Uterus (tissue), 2 donors: Measurements from ENCODE around the gene GFAP.

ENCODE experiments used
- POLR2A ChIP-seq, 2 donors: fragments of 450-650 bp; IDR thresholded peaks; one replicate each; pipeline ENCODE4 v1.6.1; 2016; ENCODE audit warnings: antibody characterized with exemption in 2 of 2, mild to moderate bottlenecking in 1 of 2, moderate library complexity in 1 of 2
- TF ChIP-seq, protein P1 (sequence below), 4 experiments: fragments of 200-600 bp in 2 of 4; fragments of 450-650 bp in 2 of 4; sonication (generic) in 2 of 4; IDR thresholded peaks; one replicate each; pipeline ENCODE4 v1.5.1; 2016 to 2019; ENCODE audit warnings: antibody characterized with exemption in 4 of 4, mild to moderate bottlenecking in 2 of 4, moderate library complexity in 1 of 4

DNA sequence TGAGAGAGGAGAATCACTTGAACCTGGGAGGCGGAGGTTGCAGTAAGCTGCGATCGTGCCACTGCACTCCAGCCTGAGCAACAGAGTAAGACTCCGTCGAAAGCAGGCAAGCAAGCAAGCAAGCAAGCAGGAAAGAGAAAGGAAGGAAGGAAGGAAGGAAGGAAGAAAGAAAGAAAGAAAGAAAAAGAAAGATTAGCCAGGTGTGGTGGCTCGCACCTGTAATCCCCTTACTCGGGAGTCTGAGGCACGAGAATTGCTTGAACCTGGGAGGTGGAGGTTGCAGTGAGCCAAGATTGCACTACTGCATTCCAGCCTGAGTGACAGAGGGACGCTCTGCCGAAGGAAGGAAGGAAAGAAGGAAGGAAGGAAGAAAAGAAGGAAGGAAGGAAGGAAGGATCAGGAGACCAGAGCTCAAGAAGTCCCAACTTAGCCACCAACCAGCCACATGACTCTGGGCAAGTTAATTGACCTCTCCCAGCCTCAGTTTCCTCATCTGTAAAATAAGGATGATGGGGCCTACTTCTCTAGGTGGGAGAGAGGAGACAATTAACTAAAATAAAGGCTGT, 6.5 kb downstream of the GFAP start:
- TF ChIP-seq POLR2A (IDR thresholded peaks at IDR 0.05), result no peak
- TF ChIP-seq, protein P1, sequence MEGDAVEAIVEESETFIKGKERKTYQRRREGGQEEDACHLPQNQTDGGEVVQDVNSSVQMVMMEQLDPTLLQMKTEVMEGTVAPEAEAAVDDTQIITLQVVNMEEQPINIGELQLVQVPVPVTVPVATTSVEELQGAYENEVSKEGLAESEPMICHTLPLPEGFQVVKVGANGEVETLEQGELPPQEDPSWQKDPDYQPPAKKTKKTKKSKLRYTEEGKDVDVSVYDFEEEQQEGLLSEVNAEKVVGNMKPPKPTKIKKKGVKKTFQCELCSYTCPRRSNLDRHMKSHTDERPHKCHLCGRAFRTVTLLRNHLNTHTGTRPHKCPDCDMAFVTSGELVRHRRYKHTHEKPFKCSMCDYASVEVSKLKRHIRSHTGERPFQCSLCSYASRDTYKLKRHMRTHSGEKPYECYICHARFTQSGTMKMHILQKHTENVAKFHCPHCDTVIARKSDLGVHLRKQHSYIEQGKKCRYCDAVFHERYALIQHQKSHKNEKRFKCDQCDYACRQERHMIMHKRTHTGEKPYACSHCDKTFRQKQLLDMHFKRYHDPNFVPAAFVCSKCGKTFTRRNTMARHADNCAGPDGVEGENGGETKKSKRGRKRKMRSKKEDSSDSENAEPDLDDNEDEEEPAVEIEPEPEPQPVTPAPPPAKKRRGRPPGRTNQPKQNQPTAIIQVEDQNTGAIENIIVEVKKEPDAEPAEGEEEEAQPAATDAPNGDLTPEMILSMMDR (IDR thresholded peaks at IDR 0.05), result no peak
